MCF 10A (cell line): ENCODE measurements around the gene FADD. TPM values are rescaled to one million over a fixed set of nuclear protein-coding genes. Genes with fewer than 3 reads are reported as not detected.

Experiments used
- BruUV-seq: library from RNA; stranded (reverse); fragments of 400-500 nt; replicated peaks from 2 replicates; lab custom pipeline; 2021; lab: Mats Ljungman, UMichigan
- CTCF ChIA-PET: fragments of 300-600 bp; sonication (Branson Sonifier 250); formaldehyde crosslinking; extraction: SDS; loops from one replicate; lab custom pipeline; 2021; ENCODE audit warnings: antibody characterized with exemption, inconsistent platforms; lab: Yijun Ruan, JAX
- POLR2A ChIA-PET: fragments of 300-600, 350-650 bp; sonication (Branson Sonifier 250); formaldehyde crosslinking; extraction: SDS; loops from one replicate; lab custom pipeline; 2020; ENCODE audit warnings: antibody characterized with exemption, inconsistent platforms; lab: Yijun Ruan, JAX
- DNase-seq: peaks from one replicate; pipeline ENCODE4 v3.0.0-alpha.2; 2018; ENCODE audit not compliant: unreplicated experiment
- H3K27ac Mint-ChIP-seq: one replicate; pipeline ENCODE4 v1.8.0; 2022; ENCODE audit warnings: mild to moderate bottlenecking, low read depth, mixed read lengths; ENCODE audit not compliant: unreplicated experiment
- H3K27me3 Mint-ChIP-seq: one replicate; pipeline ENCODE4 v1.8.0; 2022; ENCODE audit warnings: mixed read lengths; ENCODE audit not compliant: insufficient read depth, unreplicated experiment
- H3K36me3 Mint-ChIP-seq: one replicate; pipeline ENCODE4 v1.8.0; 2022; ENCODE audit warnings: mild to moderate bottlenecking, moderate library complexity, mixed read lengths; ENCODE audit not compliant: insufficient read depth, unreplicated experiment
- H3K4me1 Mint-ChIP-seq: one replicate; pipeline ENCODE4 v1.8.0; 2022; ENCODE audit warnings: mixed read lengths; ENCODE audit not compliant: insufficient read depth, unreplicated experiment
- H3K4me3 Mint-ChIP-seq: one replicate; pipeline ENCODE4 v1.8.0; 2022; ENCODE audit warnings: mild to moderate bottlenecking, moderate library complexity, mixed read lengths; ENCODE audit not compliant: unreplicated experiment
- H3K9me3 Mint-ChIP-seq: one replicate; pipeline ENCODE4 v1.8.0; 2022; ENCODE audit warnings: mixed read lengths; ENCODE audit not compliant: unreplicated experiment
- CTCF ChIP-seq: fragments of 200-600 bp; IDR thresholded peaks from one replicate; pipeline ENCODE4 v1.8.0; 2022; ENCODE audit warnings: antibody characterized with exemption, mild to moderate bottlenecking; ENCODE audit not compliant: unreplicated experiment
- intact Hi-C: fragments of 100-400 bp; cut with micrococcal nuclease; formaldehyde crosslinking; loops from 2 replicates; pipeline ENCODE4 v1.14.1; 2022
- total RNA-seq: library from RNA; stranded (reverse); gene quantifications from 2 replicates; pipeline ENCODE4 v1.2.3, GENCODE V29; 2022

Gene FADD
- total RNA-seq, 1 experiment from 2014 or later, result 37.1 TPM

GRCh38 chr11:70247042-70247709 lies 44.1 kb downstream of the FADD start:
- Mint-ChIP-seq H3K4me1 (peaks cover 45% of the 10 kb centered on the region), H3K27me3 (no peaks in the 10 kb centered on the region), H3K4me3 (no peak overlapping the region), H3K9me3 (peaks cover 7% of the 10 kb centered on the region), H3K27ac (peak overlapping the region; percentile 8), H3K36me3 (peaks cover 7% of the 10 kb centered on the region)
- BruUV-seq, result no TSS peak
- POLR2A ChIA-PET, result interaction anchor here (0.7 to 1.6 kb wide), 7 partner anchors 9 to 571 kb away, joined by 3 to 5 read pairs (median 3); partner anchors contain the start of gene PPFIA1
- peak; percentile 54 for DNase-seq
- intact Hi-C loops, result no loop called here
- CTCF ChIA-PET, result interaction anchor here (0.6 to 0.9 kb wide), 4 partner anchors 17 to 153 kb away, joined by 3 to 4 read pairs (median 3); no protein-coding TSS in a partner anchor
- TF ChIP-seq CTCF, result no peak

GRCh38 chr11:70247710-70248072 lies 44.6 kb downstream of the FADD start:
- peaks cover 45% of the 10 kb centered on the region for H3K4me1 Mint-ChIP-seq
- CTCF ChIA-PET, result interaction anchor here (0.6 to 0.9 kb wide), 3 partner anchors 17 to 152 kb away, joined by 3 to 4 read pairs (median 3); no protein-coding TSS in a partner anchor
- BruUV-seq, result no TSS peak
- H3K36me3 Mint-ChIP-seq, result peaks cover 7% of the 10 kb centered on the region
- peaks cover 4% of the 10 kb centered on the region for H3K9me3 Mint-ChIP-seq
- peak overlapping the region; percentile 17 for H3K4me3 Mint-ChIP-seq
- POLR2A ChIA-PET, result interaction anchor here (0.6 to 1.6 kb wide), 8 partner anchors 11 to 1257 kb away, joined by 3 to 5 read pairs (median 3); partner anchors contain the start of gene PPFIA1
- no peak for TF ChIP-seq CTCF
- peak; percentile 58 for DNase-seq
- intact Hi-C loops, result no loop called here
- no peaks in the 10 kb centered on the region for H3K27me3 Mint-ChIP-seq
- peak overlapping the region; percentile 8 for H3K27ac Mint-ChIP-seq

DNA sequence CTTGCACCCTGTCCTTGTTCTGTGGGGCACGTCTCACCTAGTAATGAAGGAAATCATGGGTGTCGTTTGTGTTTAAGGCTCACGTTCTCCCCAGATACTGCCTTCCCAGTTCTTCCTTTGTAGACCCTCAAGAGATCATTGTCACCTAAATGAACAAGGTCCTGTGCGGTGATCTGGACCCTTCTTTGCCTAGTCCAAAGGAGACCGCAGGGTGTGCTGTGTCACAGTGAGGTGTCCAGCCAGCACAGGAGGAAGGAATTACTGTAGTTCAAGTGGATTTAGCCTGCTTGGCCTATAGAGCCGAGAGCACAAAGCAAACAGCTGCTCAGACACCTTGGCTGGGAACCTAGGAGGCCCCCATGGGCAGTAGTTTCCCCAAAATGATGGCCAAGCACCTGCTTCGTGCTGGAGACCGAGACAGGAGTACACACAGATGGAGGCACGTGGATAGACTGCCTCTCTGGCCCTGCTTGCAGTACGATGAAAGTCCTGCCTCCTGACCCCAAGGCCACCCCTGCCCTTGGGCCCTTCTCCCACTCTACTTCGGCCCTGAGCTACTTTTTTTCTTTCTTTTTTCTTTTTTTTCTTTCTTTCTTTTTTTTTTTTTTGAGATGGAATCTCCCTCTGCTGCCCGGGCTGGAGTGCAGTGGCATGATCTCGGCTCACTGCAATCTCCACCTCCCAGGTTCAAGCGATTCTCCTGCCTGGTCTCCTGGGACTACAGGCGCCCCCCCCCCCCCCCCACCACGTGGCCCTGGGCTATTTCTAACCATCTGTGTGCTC lies 48.0 kb downstream of the FADD start:
- no peak overlapping the region for H3K4me3 Mint-ChIP-seq
- peaks cover 30% of the 10 kb centered on the region for H3K4me1 Mint-ChIP-seq
- no peak overlapping the region for H3K27ac Mint-ChIP-seq
- ChIA-PET POLR2A (interaction anchor here (1.1 kb wide), 1 partner anchor 19 kb away, joined by 3 read pairs; the partner anchor contains the start of gene PPFIA1), CTCF (no interaction called here)
- no peak for DNase-seq
- TF ChIP-seq CTCF, result no peak
- intact Hi-C loops, result no loop called here
- no peaks in the 10 kb centered on the region for H3K9me3 Mint-ChIP-seq
- no TSS peak for BruUV-seq
- H3K27me3 Mint-ChIP-seq, result no peaks in the 10 kb centered on the region
- no peaks in the 10 kb centered on the region for H3K36me3 Mint-ChIP-seq
